HepG2 (cell line): ENCODE data around the gene GSK3A. TPM values are rescaled to one million over a fixed set of nuclear protein-coding genes. Genes with fewer than 3 reads are reported as not detected.

Experiments used
- CBX2 ChIP-seq, 2 experiments: fragments of 200-600 bp in 1 of 2; sonication (generic); formaldehyde crosslinking in 1 of 2; IDR thresholded peaks; 2 replicates each; pipeline versions ENCODE4 v1.7.0 to v1.8.1; 2018 to 2022; ENCODE audit warnings: low read depth in 2 of 2, low read length in 1 of 2, mild to moderate bottlenecking in 1 of 2, missing genetic modification reagents in 1 of 2
- CREM ChIP-seq, 2 experiments: sonication (generic) in 1 of 2; formaldehyde crosslinking in 1 of 2; IDR thresholded peaks; 2 replicates each; pipeline versions ENCODE4 v1.4.0 to v1.6.1; 2016 to 2020; ENCODE audit warnings: antibody characterized with exemption in 1 of 2, mild to moderate bottlenecking in 1 of 2, missing genetic modification reagents in 1 of 2
- EHMT2 ChIP-seq: fragments of 200-600 bp; sonication (generic); IDR thresholded peaks from 2 replicates; pipeline ENCODE4 v1.7.0; 2017; ENCODE audit warnings: antibody characterized with exemption, low read depth, low read length, borderline replicate concordance
- HBP1 ChIP-seq: IDR thresholded peaks from 2 replicates; pipeline ENCODE4 v1.6.1; 2016; ENCODE audit warnings: low read depth, control low read depth
- HES4 ChIP-seq: sonication (generic); formaldehyde crosslinking; IDR thresholded peaks from 2 replicates; pipeline ENCODE4 v1.9.0; 2021; ENCODE audit warnings: mild to moderate bottlenecking, missing genetic modification reagents, borderline replicate concordance
- HNRNPUL1 ChIP-seq: fragments of 200-400 bp; formaldehyde crosslinking; IDR thresholded peaks from 2 replicates; pipeline ENCODE4 v1.6.1; 2017; ENCODE audit warnings: low read depth, mild to moderate bottlenecking, low read length, moderate library complexity
- MAX ChIP-seq: IDR thresholded peaks from 2 replicates; pipeline ENCODE4 v1.6.1; 2012; ENCODE audit warnings: inconsistent platforms
- RFXANK ChIP-seq: IDR thresholded peaks from 2 replicates; pipeline ENCODE4 v1.6.1; 2016
- RFXAP ChIP-seq: sonication (generic); formaldehyde crosslinking; IDR thresholded peaks from 2 replicates; pipeline ENCODE4 v1.4.0; 2020; ENCODE audit warnings: missing genetic modification reagents, borderline replicate concordance
- THAP9 ChIP-seq: sonication (generic); formaldehyde crosslinking; IDR thresholded peaks from 2 replicates; pipeline ENCODE4; 2020; ENCODE audit warnings: missing genetic modification reagents, mild to moderate bottlenecking, borderline replicate concordance
- ZBTB44 ChIP-seq: sonication (generic); formaldehyde crosslinking; IDR thresholded peaks from 2 replicates; pipeline ENCODE4 v1.4.0; 2020; ENCODE audit warnings: missing genetic modification reagents
- ZNF33A ChIP-seq: sonication (generic); formaldehyde crosslinking; IDR thresholded peaks from 2 replicates; pipeline ENCODE4 v1.5.1; 2020; ENCODE audit warnings: missing genetic modification reagents, mild to moderate bottlenecking, moderate library complexity, borderline replicate concordance
- ZNF530 ChIP-seq: sonication (generic); formaldehyde crosslinking; IDR thresholded peaks from 2 replicates; pipeline ENCODE4 v1.5.0; 2020; ENCODE audit warnings: low read depth, mild to moderate bottlenecking, missing genetic modification reagents
- ZNF773 ChIP-seq: sonication (generic); formaldehyde crosslinking; IDR thresholded peaks from 2 replicates; pipeline ENCODE4 v1.4.0; 2020; ENCODE audit warnings: missing genetic modification reagents, borderline replicate concordance
- ZNF775 ChIP-seq: sonication (generic); formaldehyde crosslinking; IDR thresholded peaks from 2 replicates; pipeline ENCODE4 v1.4.0; 2020; ENCODE audit warnings: missing genetic modification reagents, mild to moderate bottlenecking, moderate library complexity, borderline replicate concordance
- polyA plus RNA-seq, 8 experiments: library from polyadenylated mRNA; depleted of rRNA in 3 of 8; stranded (reverse) in 7 of 8; unstranded in 1 of 8; fragments of >200 nt; fragmentation: Illumina TruSeq in 4 of 8; extraction: Trizol in 4 of 8; gene quantifications; 2 replicates each; pipeline versions ENCODE4 v1.2.1 to v1.2.3, GENCODE V29; 2011 to 2016; ENCODE audit warnings: low read depth in 4 of 8, missing spikeins in 1 of 8, mixed read lengths in 1 of 8; ENCODE audit not compliant: insufficient read depth in 1 of 8
- total RNA-seq, 5 experiments: library from RNA; depleted of rRNA; stranded (reverse); fragments of >200 nt; fragmentation: Illumina TruSeq; extraction: Trizol; gene quantifications; 2 replicates each; pipeline ENCODE4 v1.2.3, GENCODE V29; 2016; ENCODE audit warnings: low read depth in 1 of 5
- TF ChIP-seq, protein P1 (sequence below): sonication (generic); formaldehyde crosslinking; IDR thresholded peaks from 2 replicates; pipeline ENCODE4 v1.9.0; 2022; ENCODE audit warnings: low read depth, missing genetic modification reagents
- TF ChIP-seq, protein P2 (sequence below): sonication (generic); formaldehyde crosslinking; IDR thresholded peaks from 2 replicates; pipeline ENCODE4 v1.4.0; 2020; ENCODE audit warnings: mild to moderate bottlenecking, low read depth, missing genetic modification reagents

The GSK3A gene
- total and polyA plus RNA-seq, 2 of the 13 experiments (the other 11 are each of a cell fraction or from before 2014, with no cell fraction given): 16.9 to 52.5 TPM

DNA sequence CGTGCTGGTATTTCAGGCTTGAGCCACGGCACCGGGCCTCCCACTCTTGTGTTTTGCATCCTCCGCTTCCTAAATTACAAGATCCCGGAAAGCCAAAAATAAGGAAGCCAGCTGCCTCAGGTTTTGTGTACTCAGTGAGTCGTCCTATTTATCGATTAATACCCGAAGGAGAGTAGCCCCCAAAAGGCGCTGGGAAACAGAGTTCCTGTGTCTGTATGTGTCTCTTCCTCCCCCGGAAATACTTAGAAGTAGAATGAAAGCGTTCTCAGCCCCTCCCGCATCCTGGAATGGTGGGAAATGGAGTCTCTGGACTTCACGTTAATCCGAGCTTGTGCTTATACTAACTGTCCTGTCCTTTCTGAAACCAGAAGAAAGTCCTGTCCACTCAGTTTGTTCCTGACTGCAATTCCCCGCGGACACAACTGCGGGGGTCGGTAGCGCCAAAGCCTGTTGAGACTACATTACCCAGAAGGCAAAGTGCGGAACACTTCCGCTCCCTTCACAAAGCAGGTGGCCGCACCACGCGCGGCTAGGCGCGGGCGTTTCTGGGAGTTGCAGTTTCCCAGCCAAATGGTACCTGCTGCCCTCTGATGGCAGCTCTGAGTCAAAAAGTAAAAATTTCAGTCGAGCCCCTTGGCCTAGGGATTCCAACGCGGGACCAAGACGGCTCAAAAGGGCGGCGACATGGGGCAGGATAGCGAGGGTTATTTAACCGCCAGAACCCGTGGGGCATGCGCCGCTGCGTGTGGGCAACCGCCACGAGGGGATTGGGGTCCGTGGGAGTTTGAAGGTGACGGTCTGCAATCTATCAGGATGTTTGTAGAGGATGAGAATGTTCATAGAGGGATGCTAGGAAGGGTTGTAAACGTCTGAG is 2.2 kb upstream of the GSK3A start (continued):
- TF ChIP-seq ZNF33A (CRISPR knock-in tag) (no peak), EHMT2 (no peak), CREM (IDR thresholded peaks at IDR 0.05) (peak; percentile 100), CREM (CRISPR knock-in tag; IDR thresholded peaks at IDR 0.05) (no peak; the same call in 1 of the 2 replicates), ZNF775 (CRISPR knock-in tag) (no peak; the same call in 1 of the 2 replicates), RFXANK (CRISPR knock-in tag) (no peak), HNRNPUL1 (no peak), MAX (peak; percentile 58; the same call in 1 of the 2 replicates), HES4 (no peak), ZNF773 (CRISPR knock-in tag) (no peak), ZBTB44 (CRISPR knock-in tag) (no peak), RFXAP (CRISPR knock-in tag) (no peak), ZNF530 (no peak), HBP1 (CRISPR knock-in tag) (no peak), THAP9 (CRISPR knock-in tag) (0 out of 2 replicates have a peak, but pooled peaks have one; percentile 50), CBX2 (IDR thresholded peaks at IDR 0.05; ENCODE audit: low read depth, low read length) (no peak), CBX2 (CRISPR knock-in tag; IDR thresholded peaks at IDR 0.05; ENCODE audit: low read depth) (no peak)
- TF ChIP-seq, protein P1, sequence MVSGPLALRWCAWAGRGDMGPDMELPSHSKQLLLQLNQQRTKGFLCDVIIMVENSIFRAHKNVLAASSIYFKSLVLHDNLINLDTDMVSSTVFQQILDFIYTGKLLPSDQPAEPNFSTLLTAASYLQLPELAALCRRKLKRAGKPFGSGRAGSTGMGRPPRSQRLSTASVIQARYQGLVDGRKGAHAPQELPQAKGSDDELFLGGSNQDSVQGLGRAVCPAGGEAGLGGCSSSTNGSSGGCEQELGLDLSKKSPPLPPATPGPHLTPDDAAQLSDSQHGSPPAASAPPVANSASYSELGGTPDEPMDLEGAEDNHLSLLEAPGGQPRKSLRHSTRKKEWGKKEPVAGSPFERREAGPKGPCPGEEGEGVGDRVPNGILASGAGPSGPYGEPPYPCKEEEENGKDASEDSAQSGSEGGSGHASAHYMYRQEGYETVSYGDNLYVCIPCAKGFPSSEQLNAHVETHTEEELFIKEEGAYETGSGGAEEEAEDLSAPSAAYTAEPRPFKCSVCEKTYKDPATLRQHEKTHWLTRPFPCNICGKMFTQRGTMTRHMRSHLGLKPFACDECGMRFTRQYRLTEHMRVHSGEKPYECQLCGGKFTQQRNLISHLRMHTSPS (CRISPR knock-in tag): no peak; the same call in 1 of the 2 replicates
- TF ChIP-seq, protein P2, sequence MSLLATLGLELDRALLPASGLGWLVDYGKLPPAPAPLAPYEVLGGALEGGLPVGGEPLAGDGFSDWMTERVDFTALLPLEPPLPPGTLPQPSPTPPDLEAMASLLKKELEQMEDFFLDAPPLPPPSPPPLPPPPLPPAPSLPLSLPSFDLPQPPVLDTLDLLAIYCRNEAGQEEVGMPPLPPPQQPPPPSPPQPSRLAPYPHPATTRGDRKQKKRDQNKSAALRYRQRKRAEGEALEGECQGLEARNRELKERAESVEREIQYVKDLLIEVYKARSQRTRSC: no peak; the same call in 1 of the 2 replicates
